PFSK-1 (cell line): ENCODE data around the gene MRPL20.

Experiments
- FOXP2 ChIP-seq: optimal IDR thresholded peaks from 2 replicates; pipeline ENCODE3; 2011; ENCODE audit warnings: borderline replicate concordance, control low read depth, inconsistent platforms; ENCODE audit not compliant: insufficient read depth; ENCODE audit errors: extremely low read length, extremely low read depth
- POLR2AphosphoS5 ChIP-seq: IDR thresholded peaks from 2 replicates; pipeline ENCODE4 v1.6.1; 2012; ENCODE audit warnings: low read depth, mild to moderate bottlenecking, control low read depth, low read length, moderate library complexity
- REST ChIP-seq, 2 experiments: IDR thresholded peaks; 2 replicates each; pipeline versions ENCODE4 v1.6.1 to v1.8.0; 2011 to 2012; ENCODE audit warnings: low read depth in 2 of 2, low read length in 2 of 2, control low read depth in 1 of 2, inconsistent platforms in 1 of 2, mild to moderate bottlenecking in 1 of 2, moderate library complexity in 1 of 2; ENCODE audit not compliant: insufficient read depth in 1 of 2
- SIN3A ChIP-seq: IDR thresholded peaks from 2 replicates; pipeline ENCODE4 v1.6.1; 2012; ENCODE audit warnings: mild to moderate bottlenecking, low read length, moderate library complexity, borderline replicate concordance; ENCODE audit not compliant: insufficient read depth
- TAF1 ChIP-seq: IDR thresholded peaks from 2 replicates; pipeline ENCODE4 v1.6.1; 2012; ENCODE audit warnings: low read length, control low read depth, borderline replicate concordance; ENCODE audit not compliant: insufficient read depth

- TF ChIP-seq REST (IDR thresholded peaks at IDR 0.05; ENCODE audit: insufficient read depth in 1 of 2, low read depth in 2 of 2, low read length in 2 of 2) (no peak), TAF1 (no peak), POLR2AphosphoS5 (no peak), SIN3A (no peak), FOXP2 (no peak)
Measured at GRCh38 chr1:1364266-1364665, 42.8 kb downstream of the MRPL20 start.
